Glutamatergic neuron (in vitro differentiated cells): ENCODE data around the gene BPIFB4. TPM values are rescaled to one million over a fixed set of nuclear protein-coding genes. Genes with fewer than 3 reads are reported as not detected.

Experiments
- DNase-seq: peaks from one replicate; pipeline ENCODE4 v3.0.0; 2022
- H3K27ac Mint-ChIP-seq: one replicate; pipeline ENCODE4 v1.8.0; 2020; ENCODE audit warnings: mild to moderate bottlenecking, mixed read lengths, inconsistent platforms; ENCODE audit not compliant: unreplicated experiment
- H3K27me3 Mint-ChIP-seq: one replicate; pipeline ENCODE4 v1.8.0; 2020; ENCODE audit warnings: mild to moderate bottlenecking, moderate library complexity, mixed read lengths, inconsistent platforms; ENCODE audit not compliant: unreplicated experiment
- H3K36me3 Mint-ChIP-seq: one replicate; pipeline ENCODE4 v1.8.0; 2020; ENCODE audit warnings: mild to moderate bottlenecking, mixed read lengths, inconsistent platforms; ENCODE audit not compliant: unreplicated experiment
- H3K4me1 Mint-ChIP-seq: one replicate; pipeline ENCODE4 v1.8.0; 2020; ENCODE audit warnings: mild to moderate bottlenecking, low read depth, mixed read lengths, inconsistent platforms; ENCODE audit not compliant: unreplicated experiment
- H3K4me3 Mint-ChIP-seq: one replicate; pipeline ENCODE4 v1.8.0; 2020; ENCODE audit warnings: mild to moderate bottlenecking, mixed read lengths, inconsistent platforms; ENCODE audit not compliant: unreplicated experiment
- H3K9me3 Mint-ChIP-seq: one replicate; pipeline ENCODE4 v1.8.0; 2020; ENCODE audit warnings: mild to moderate bottlenecking, moderate library complexity, mixed read lengths, inconsistent platforms; ENCODE audit not compliant: unreplicated experiment
- CTCF ChIP-seq: fragments of 200-600 bp; sonication (generic); IDR thresholded peaks from one replicate; pipeline ENCODE4 v1.5.0; 2021; ENCODE audit not compliant: partially characterized antibody, unreplicated experiment
- total RNA-seq: library from RNA; stranded (reverse); fragmentation: NEBNext Ultra II Directional; extraction: Animal tissue kit (Norgen Biotek cat#: 25700); gene quantifications from one replicate; pipeline ENCODE4 v1.2.1, GENCODE V29; 2021; ENCODE audit not compliant: unreplicated experiment

Gene BPIFB4
- total RNA-seq, 1 donor from 2014 or later, result not detected

DNA sequence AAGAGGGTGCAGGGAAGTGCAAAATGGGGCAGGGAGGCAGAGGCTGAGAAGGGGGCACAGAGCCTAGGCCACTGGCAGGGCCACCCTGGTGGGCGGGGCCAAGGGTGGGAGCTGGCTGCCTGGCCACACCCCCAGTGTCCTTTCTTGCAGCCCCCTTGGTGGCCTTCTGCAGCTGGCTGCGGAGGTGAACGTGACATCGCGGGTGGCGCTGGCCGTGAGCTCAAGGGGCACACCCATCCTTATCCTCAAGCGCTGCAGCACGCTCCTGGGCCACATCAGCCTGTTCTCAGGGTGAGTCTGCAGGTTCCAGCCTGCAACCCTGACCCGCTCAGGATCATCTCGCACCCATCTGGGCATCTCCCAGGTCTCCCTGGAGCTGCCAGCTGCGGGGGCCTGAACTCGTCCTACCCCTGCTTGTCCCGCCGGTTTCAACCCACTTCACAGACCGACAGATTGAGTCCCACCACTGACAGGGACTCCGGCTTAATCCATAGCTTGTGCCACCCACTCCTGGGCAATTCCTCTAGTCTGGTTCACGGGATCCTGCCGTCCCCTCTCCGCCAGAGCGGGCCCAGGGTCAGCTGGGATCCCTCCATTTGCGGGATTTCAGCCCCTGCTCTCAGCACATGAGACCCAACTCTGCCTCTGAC is 19.6 kb upstream of the BPIFB4 start:
- no peak for TF ChIP-seq CTCF
- peaks cover 5% of the 10 kb centered on the region for H3K9me3 Mint-ChIP-seq
- no peaks in the 10 kb centered on the region for H3K36me3 Mint-ChIP-seq
- H3K4me3 Mint-ChIP-seq, result no peak overlapping the region
- no peak overlapping the region for H3K27ac Mint-ChIP-seq
- H3K4me1 Mint-ChIP-seq, result peaks cover 7% of the 10 kb centered on the region
- DNase-seq, result no peak
- H3K27me3 Mint-ChIP-seq, result peaks cover 16% of the 10 kb centered on the region

DNA sequence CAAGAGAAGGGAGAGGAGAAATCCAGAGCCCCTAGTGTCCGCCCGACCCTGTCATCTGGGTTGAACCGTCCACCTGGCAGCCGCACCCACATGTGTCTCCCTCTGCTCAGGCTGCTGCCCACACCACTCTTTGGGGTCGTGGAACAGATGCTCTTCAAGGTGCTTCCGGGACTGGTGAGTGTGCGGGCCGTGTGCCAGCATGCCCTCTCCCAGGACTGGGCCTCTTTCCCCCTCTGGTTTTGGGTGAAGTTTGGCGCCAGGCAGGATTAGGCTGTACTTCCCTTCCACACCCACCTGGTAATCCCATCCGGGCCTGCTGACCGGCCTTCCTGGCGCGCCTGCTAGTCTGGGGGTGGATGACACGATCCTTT is 17.8 kb upstream of the BPIFB4 start:
- TF ChIP-seq CTCF, result no peak
- Mint-ChIP-seq H3K4me1 (no peaks in the 10 kb centered on the region), H3K36me3 (no peaks in the 10 kb centered on the region), H3K27ac (no peak overlapping the region), H3K9me3 (peaks cover 2% of the 10 kb centered on the region), H3K27me3 (peaks cover 7% of the 10 kb centered on the region), H3K4me3 (no peak overlapping the region)
- DNase-seq, result no peak

DNA sequence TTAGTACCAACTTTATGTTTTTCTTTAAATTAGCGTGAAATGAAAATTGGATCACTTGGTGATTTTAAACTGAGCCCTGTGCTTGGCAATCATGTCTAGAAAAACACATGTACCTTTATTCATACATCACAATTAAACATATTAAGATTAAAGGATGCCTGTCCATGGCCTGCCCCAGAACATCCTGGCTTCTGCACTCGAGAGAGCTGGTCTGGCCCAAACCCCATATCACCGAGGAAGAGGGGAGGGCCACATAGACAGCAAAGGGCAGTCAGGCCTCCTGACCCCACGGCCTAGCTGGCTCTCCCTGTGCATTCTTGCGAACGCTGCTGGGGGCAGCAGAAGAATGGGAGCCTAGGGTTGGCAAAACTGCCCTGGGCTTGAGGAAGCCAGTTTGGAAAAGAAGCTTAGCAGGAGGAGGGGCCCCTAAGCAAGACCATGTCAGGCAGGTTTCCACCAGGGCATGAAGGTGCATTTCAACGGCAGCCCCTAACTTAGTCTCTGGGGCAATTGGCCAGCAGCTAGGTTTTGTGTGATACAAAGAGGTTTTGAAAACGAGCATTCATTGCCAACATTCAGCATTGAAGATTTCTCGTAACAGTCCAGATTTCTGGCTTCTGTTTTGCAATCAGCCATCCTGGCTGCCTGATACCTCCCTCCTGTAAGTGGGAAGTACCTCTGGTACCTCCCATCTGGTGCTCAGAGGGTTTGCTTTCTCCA is 17.2 kb upstream of the BPIFB4 start:
- TF ChIP-seq CTCF, result no peak
- Mint-ChIP-seq H3K9me3 (peaks cover 2% of the 10 kb centered on the region), H3K27ac (no peak overlapping the region), H3K27me3 (peaks cover 7% of the 10 kb centered on the region), H3K4me1 (no peaks in the 10 kb centered on the region), H3K36me3 (no peaks in the 10 kb centered on the region), H3K4me3 (no peak overlapping the region)
- DNase-seq, result no peak

DNA sequence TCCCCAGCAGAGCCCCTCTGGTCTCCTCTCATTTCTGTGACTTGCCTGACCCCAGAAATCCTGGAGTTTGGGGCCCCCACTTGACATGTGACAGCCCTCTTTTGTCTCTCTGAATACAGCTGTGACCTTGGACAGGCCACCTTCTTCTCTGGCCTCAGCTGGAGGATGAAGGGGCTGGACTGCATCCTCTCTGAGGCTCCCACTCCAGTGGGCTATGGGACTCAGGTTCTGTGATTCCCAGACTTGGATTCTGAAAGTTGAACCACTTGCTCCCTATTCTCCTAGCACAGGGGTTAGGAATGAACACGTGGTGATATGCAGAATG is 16.7 kb upstream of the BPIFB4 start:
- H3K4me3 Mint-ChIP-seq, result no peak overlapping the region
- no peak overlapping the region for H3K27ac Mint-ChIP-seq
- H3K27me3 Mint-ChIP-seq, result peaks cover 7% of the 10 kb centered on the region
- no peaks in the 10 kb centered on the region for H3K36me3 Mint-ChIP-seq
- TF ChIP-seq CTCF, result no peak
- no peak for DNase-seq
- H3K4me1 Mint-ChIP-seq, result no peaks in the 10 kb centered on the region
- H3K9me3 Mint-ChIP-seq, result peaks cover 2% of the 10 kb centered on the region

DNA sequence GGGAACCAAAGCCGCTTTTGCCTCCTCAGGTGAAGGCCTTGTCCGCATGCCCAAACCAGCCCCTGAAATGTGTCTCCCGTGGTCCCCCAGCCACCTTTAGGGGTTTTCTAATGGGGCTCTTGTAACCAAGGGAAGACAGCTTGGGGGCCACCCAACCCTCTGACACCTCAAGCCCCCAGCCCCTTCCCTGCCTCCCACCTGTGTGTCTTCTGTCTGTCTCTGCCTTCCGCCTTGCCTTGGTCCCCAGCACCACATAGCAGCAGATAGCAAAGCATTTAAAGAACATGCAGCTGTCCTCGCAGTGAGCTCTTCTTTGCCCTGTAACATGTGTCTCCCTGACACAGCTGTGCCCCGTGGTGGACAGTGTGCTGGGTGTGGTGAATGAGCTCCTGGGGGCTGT is 16.2 kb upstream of the BPIFB4 start:
- Mint-ChIP-seq H3K36me3 (no peaks in the 10 kb centered on the region), H3K27ac (no peak overlapping the region)

More for the DNA sequence above, 16.2 kb upstream of the BPIFB4 start:
- peaks cover 2% of the 10 kb centered on the region for H3K9me3 Mint-ChIP-seq
- H3K4me1 Mint-ChIP-seq, result no peaks in the 10 kb centered on the region
- no peak overlapping the region for H3K4me3 Mint-ChIP-seq
- DNase-seq, result no peak
- H3K27me3 Mint-ChIP-seq, result peaks cover 7% of the 10 kb centered on the region
- no peak for TF ChIP-seq CTCF
